Natural killer cell treated with Interleukin-12 subunit alpha and Interleukin-12 subunit beta and Interleukin-15 and Interleukin-18, amount 100 ng/mL, for 72 hours (primary cell): ENCODE results near the gene RANBP17. TPM values are rescaled to one million over a fixed set of nuclear protein-coding genes. Genes with fewer than 3 reads are reported as not detected.
"Not testable (repeated sequence)": the region's sequence is repeated elsewhere in the genome, so short reads cannot be mapped to it uniquely, and the experiment has no call there.

Experiments
- ATAC-seq, 2 donors: fragments of 150-1000 bp; cut with Tn5 transposase in 1 of 2; sonication (Bioruptor Pico), chemical (Tn5 transposase) in 1 of 2; 2 replicates each; pipeline ENCODE4 v1.10.0; 2021
- DNase-seq: peaks from one replicate; pipeline ENCODE4 v3.0.0; 2022; ENCODE audit warnings: low spot score
- H3K27ac Mint-ChIP-seq, 2 donors: 1 replicate in 1 of 2; 2 replicates in 1 of 2; pipeline ENCODE4 v1.8.0; 2022; ENCODE audit warnings: mixed read lengths in 2 of 2, mild to moderate bottlenecking in 1 of 2, moderate library complexity in 1 of 2
- H3K27me3 Mint-ChIP-seq, 2 donors: 1 replicate in 1 of 2; 2 replicates in 1 of 2; pipeline ENCODE4 v1.8.0; 2022; ENCODE audit warnings: mixed read lengths in 2 of 2
- H3K36me3 Mint-ChIP-seq: one replicate; pipeline ENCODE4 v1.8.0; 2022; ENCODE audit warnings: mixed read lengths
- H3K4me1 Mint-ChIP-seq, 2 donors: 1 replicate in 1 of 2; 2 replicates in 1 of 2; pipeline ENCODE4 v1.8.0; 2022; ENCODE audit warnings: low read depth in 2 of 2, mixed read lengths in 2 of 2, mild to moderate bottlenecking in 1 of 2
- H3K4me3 Mint-ChIP-seq: one replicate; pipeline ENCODE4 v1.8.0; 2022; ENCODE audit warnings: mixed read lengths
- H3K9me3 Mint-ChIP-seq: 2 replicates; pipeline ENCODE4 v1.8.0; 2022; ENCODE audit warnings: mixed read lengths
- total RNA-seq, 2 donors: library from RNA; stranded (reverse); gene quantifications; one replicate each; pipeline ENCODE4 v1.2.3, GENCODE V29; 2022

The RANBP17 gene
- total RNA-seq, 2 donors from 2014 or later, result 6.9 to 8.3 TPM

GRCh38 chr5:170935534-170936218 lies 73.9 kb downstream of the RANBP17 start:
- not testable (repeated sequence) for H3K4me3 Mint-ChIP-seq, DNase-seq, H3K27me3 Mint-ChIP-seq, ATAC-seq, H3K27ac Mint-ChIP-seq, H3K9me3 Mint-ChIP-seq, H3K4me1 Mint-ChIP-seq
- H3K36me3 Mint-ChIP-seq, result peaks cover 13% of the 10 kb centered on the region

GRCh38 chr5:170937072-170937471 lies 75.3 kb downstream of the RANBP17 start:
- H3K36me3 Mint-ChIP-seq, result peaks cover 13% of the 10 kb centered on the region
- H3K27me3 Mint-ChIP-seq, result no peaks in the 10 kb centered on the region
- no peak for ATAC-seq
- no peak overlapping the region for H3K4me3 Mint-ChIP-seq
- H3K4me1 Mint-ChIP-seq, result no peaks in the 10 kb centered on the region
- peaks cover 6% of the 10 kb centered on the region for H3K9me3 Mint-ChIP-seq
- no peak overlapping the region for H3K27ac Mint-ChIP-seq
- DNase-seq, result no peak

- no peaks in the 10 kb centered on the region for H3K27me3 Mint-ChIP-seq
- no peaks in the 10 kb centered on the region for H3K4me1 Mint-ChIP-seq
- peaks cover 13% of the 10 kb centered on the region for H3K36me3 Mint-ChIP-seq
- DNase-seq (no peak), ATAC-seq (no peak)
- no peak overlapping the region for H3K27ac Mint-ChIP-seq
- no peak overlapping the region for H3K4me3 Mint-ChIP-seq
- H3K9me3 Mint-ChIP-seq, result peaks cover 3% of the 10 kb centered on the region
Observed at GRCh38 chr5:170937914-170938313, 76.1 kb downstream of the RANBP17 start.

GRCh38 chr5:170939178-170939577 lies 77.4 kb downstream of the RANBP17 start:
- Mint-ChIP-seq H3K27ac (no peak overlapping the region), H3K27me3 (no peaks in the 10 kb centered on the region), H3K4me3 (no peak overlapping the region), H3K9me3 (no peaks in the 10 kb centered on the region), H3K4me1 (no peaks in the 10 kb centered on the region), H3K36me3 (peaks cover 13% of the 10 kb centered on the region)
- no peak for DNase-seq
- no peak for ATAC-seq

GRCh38 chr5:170941788-170942187 lies 80.0 kb downstream of the RANBP17 start:
- Mint-ChIP-seq H3K4me1 (no peaks in the 10 kb centered on the region), H3K27me3 (no peaks in the 10 kb centered on the region), H3K9me3 (no peaks in the 10 kb centered on the region), H3K27ac (no peak overlapping the region), H3K36me3 (peaks cover 7% of the 10 kb centered on the region), H3K4me3 (no peak overlapping the region)
- DNase-seq (no peak), ATAC-seq (no peak)

- no peak for ATAC-seq
- Mint-ChIP-seq H3K9me3 (no peaks in the 10 kb centered on the region), H3K27ac (no peak overlapping the region), H3K4me1 (no peaks in the 10 kb centered on the region), H3K27me3 (no peaks in the 10 kb centered on the region), H3K4me3 (no peak overlapping the region), H3K36me3 (peaks cover 5% of the 10 kb centered on the region)
- no peak for DNase-seq
Observed at GRCh38 chr5:170945275-170945674, 83.5 kb downstream of the RANBP17 start.

- Mint-ChIP-seq H3K36me3 (no peaks in the 10 kb centered on the region), H3K4me1 (no peaks in the 10 kb centered on the region), H3K27me3 (no peaks in the 10 kb centered on the region), H3K4me3 (no peak overlapping the region), H3K9me3 (no peaks in the 10 kb centered on the region), H3K27ac (no peak overlapping the region)
- ATAC-seq (no peak), DNase-seq (no peak)
Observed at GRCh38 chr5:170960567-170960966, 98.7 kb downstream of the RANBP17 start.

GRCh38 chr5:170963521-170963920 lies 101.7 kb downstream of the RANBP17 start:
- Mint-ChIP-seq H3K9me3 (no peaks in the 10 kb centered on the region), H3K27ac (no peak overlapping the region), H3K36me3 (no peaks in the 10 kb centered on the region), H3K4me3 (no peak overlapping the region), H3K27me3 (no peaks in the 10 kb centered on the region), H3K4me1 (no peaks in the 10 kb centered on the region)
- DNase-seq (no peak), ATAC-seq (no peak)

GRCh38 chr5:170974461-170974860 lies 112.6 kb downstream of the RANBP17 start:
- H3K9me3 Mint-ChIP-seq, result peaks cover under 1% of the 10 kb centered on the region

GRCh38 chr5:170980261-170980660 lies 118.4 kb downstream of the RANBP17 start:
- not testable (repeated sequence) for H3K27ac Mint-ChIP-seq

More at GRCh38 chr5:170974461-170974860, 112.6 kb downstream of the RANBP17 start:
- Mint-ChIP-seq H3K4me3 (no peak overlapping the region), H3K27me3 (no peaks in the 10 kb centered on the region), H3K4me1 (no peaks in the 10 kb centered on the region), H3K36me3 (peaks cover under 1% of the 10 kb centered on the region), H3K27ac (no peak overlapping the region)
- no peak for DNase-seq
- ATAC-seq, result no peak

GRCh38 chr5:170985486-170985885 lies 123.7 kb downstream of the RANBP17 start:
- no peak overlapping the region for H3K27ac Mint-ChIP-seq
- ATAC-seq (no peak), DNase-seq (no peak)
- H3K9me3 Mint-ChIP-seq, result peaks cover 5% of the 10 kb centered on the region
- H3K4me1 Mint-ChIP-seq, result no peaks in the 10 kb centered on the region
- H3K4me3 Mint-ChIP-seq, result no peak overlapping the region
- peaks cover 8% of the 10 kb centered on the region for H3K36me3 Mint-ChIP-seq
- no peaks in the 10 kb centered on the region for H3K27me3 Mint-ChIP-seq

More at GRCh38 chr5:170980261-170980660, 118.4 kb downstream of the RANBP17 start:
- H3K4me1 Mint-ChIP-seq, H3K27me3 Mint-ChIP-seq, H3K4me3 Mint-ChIP-seq, ATAC-seq, DNase-seq: not testable (repeated sequence)
- peaks cover 10% of the 10 kb centered on the region for H3K9me3 Mint-ChIP-seq
- H3K36me3 Mint-ChIP-seq, result peaks cover 16% of the 10 kb centered on the region

- H3K4me3 Mint-ChIP-seq, result no peak overlapping the region
- no peaks in the 10 kb centered on the region for H3K4me1 Mint-ChIP-seq
- peaks cover 5% of the 10 kb centered on the region for H3K9me3 Mint-ChIP-seq
- peaks cover 3% of the 10 kb centered on the region for H3K36me3 Mint-ChIP-seq
- no peaks in the 10 kb centered on the region for H3K27me3 Mint-ChIP-seq
- no peak for ATAC-seq
- DNase-seq, result no peak
- no peak overlapping the region for H3K27ac Mint-ChIP-seq
Observed at GRCh38 chr5:170986598-170986997, 124.8 kb downstream of the RANBP17 start.

GRCh38 chr5:170993476-170993875 lies 131.7 kb downstream of the RANBP17 start:
- no peak for ATAC-seq
- Mint-ChIP-seq H3K4me3 (no peak overlapping the region), H3K9me3 (no peaks in the 10 kb centered on the region), H3K27me3 (no peaks in the 10 kb centered on the region), H3K36me3 (no peaks in the 10 kb centered on the region), H3K27ac (no peak overlapping the region), H3K4me1 (no peaks in the 10 kb centered on the region)
- DNase-seq, result no peak

- H3K9me3 Mint-ChIP-seq, result peaks cover 12% of the 10 kb centered on the region
- no peak for ATAC-seq
- H3K4me3 Mint-ChIP-seq, result no peak overlapping the region
- no peak for DNase-seq
- no peak overlapping the region for H3K27ac Mint-ChIP-seq
- H3K4me1 Mint-ChIP-seq, result no peaks in the 10 kb centered on the region
- no peaks in the 10 kb centered on the region for H3K27me3 Mint-ChIP-seq
- H3K36me3 Mint-ChIP-seq, result no peaks in the 10 kb centered on the region
Observed at GRCh38 chr5:171010086-171010485, 148.3 kb downstream of the RANBP17 start.

- ATAC-seq, result no peak
Observed at GRCh38 chr5:171010816-171011215, 149.0 kb downstream of the RANBP17 start.

More at GRCh38 chr5:171010816-171011215, 149.0 kb downstream of the RANBP17 start:
- Mint-ChIP-seq H3K27me3 (no peaks in the 10 kb centered on the region), H3K4me1 (no peaks in the 10 kb centered on the region), H3K9me3 (peaks cover 12% of the 10 kb centered on the region), H3K27ac (no peak overlapping the region), H3K4me3 (no peak overlapping the region), H3K36me3 (no peaks in the 10 kb centered on the region)
- DNase-seq, result no peak
